ENCODE results near the gene GGCT.
A peak's percentile ranks its signal among the peaks of the same experiment; 100 is the strongest.

The GGCT gene

DNA sequence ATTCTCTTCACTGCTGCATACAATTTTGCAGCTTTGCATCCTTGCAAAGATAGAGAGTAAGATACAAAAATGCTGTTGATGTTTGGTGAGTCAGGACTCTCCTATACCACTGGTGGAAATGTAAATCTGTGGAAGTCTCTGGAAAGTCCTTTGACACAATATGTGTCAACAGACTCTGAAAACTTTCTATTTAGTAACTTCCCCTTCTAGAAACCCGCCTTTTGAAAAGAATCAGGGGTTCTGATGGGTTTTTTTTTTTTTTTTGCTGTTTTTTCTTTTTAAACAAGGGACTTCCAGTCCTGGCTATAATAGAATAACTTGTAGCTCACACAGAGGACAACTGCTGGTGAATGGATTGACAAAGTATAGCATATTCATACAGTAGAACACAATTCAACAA is 42.5 kb downstream of the GGCT start:
- DNase-seq (ENCODE audit: low read depth), result no peak

DNA sequence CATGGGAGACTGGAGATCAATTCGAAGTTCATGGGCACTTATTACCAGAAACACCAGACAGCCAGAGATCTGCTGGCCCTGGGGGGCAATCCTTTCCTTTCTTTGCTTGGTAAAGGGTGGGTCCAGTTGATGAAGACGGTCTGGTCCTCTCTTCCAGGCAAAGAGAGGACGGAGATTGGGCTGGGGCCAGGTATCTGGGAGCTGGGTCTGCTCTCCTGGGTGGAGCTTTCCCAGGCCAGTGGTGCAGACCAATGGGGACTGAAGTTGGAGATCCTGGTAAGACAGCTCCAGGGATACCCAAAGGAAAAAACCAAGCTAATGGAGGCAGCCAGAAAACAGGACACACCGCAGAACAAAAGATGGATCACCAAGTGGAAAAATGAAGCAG is 44.4 kb downstream of the GGCT start:
- no peak for DNase-seq (ENCODE audit: low read depth)

DNA sequence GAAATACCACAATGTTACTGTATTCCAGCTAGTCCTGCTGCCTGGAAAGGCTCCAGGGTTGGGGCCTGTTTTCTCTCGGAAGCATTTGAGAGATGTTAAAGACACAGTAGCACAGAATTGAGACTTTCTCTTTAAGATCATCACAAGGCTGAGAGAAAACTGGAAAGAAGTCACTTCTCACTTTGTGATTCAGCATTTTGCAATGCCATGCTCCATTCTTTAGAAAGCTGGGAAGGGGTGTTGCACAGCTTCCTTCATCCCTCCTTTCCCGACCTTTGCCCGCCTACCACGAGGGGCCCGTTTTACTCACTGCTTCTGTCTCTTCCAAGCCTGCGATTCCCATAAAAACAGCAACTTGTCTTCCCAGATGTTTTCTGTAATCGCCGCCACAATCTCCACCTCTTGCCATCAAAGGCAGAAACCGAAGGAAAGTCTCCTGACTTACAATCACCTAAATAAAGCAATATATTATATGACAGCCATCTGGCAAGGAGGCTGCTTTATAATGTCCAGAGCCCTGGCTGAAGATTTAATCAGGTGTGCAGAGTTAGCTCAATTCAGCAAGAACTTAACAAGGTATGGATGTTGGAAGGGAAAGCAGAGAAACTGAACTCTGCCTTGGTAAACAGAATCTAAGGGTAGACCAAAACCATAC is 44.9 kb downstream of the GGCT start:
- peak; percentile 92 for DNase-seq (ENCODE audit: low read depth)

DNA sequence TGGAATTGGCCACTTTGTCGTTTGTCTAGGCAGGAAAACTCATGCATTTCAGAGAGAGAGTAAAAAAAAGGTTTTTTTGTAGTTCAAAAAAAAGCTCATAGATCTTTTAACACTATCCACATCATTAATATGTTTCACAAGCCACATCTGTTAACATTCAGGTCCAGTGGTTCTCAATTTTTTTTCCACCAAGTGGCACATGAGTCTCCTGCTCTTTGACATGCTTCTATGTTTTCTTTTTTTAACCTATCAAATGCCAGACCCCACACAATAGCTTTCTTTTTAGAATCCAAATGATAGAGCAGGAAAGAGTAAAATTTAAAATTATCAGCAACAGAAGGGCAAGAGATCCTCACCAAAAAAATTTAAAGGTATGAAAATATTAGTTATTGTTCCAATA is 46.3 kb downstream of the GGCT start:
- DNase-seq (ENCODE audit: low read depth), result no peak

GRCh38 chr7:30453921-30454320 is 50.7 kb downstream of the GGCT start:
- DNase-seq (ENCODE audit: low read depth), result no peak

DNA sequence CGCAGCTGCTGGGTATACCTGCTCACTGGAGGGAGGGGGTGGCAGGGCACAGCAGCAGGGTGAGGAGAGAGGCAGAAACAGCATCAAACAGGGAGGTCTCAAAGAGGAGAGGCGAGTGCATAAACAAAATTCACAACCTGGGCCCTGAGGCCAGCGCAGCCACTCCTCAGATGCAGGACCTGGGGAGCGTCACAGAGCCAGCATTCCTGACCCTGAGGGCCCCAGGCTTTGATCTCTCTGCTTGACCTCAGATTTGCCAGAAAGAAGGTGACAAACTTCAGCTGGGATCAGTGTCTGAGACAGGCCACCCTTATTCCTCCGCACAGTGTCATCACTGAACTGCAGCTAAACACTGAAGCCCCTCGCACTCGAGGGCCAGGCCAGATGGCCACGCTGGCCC is 51.6 kb downstream of the GGCT start:
- DNase-seq (ENCODE audit: low read depth), result no peak

DNA sequence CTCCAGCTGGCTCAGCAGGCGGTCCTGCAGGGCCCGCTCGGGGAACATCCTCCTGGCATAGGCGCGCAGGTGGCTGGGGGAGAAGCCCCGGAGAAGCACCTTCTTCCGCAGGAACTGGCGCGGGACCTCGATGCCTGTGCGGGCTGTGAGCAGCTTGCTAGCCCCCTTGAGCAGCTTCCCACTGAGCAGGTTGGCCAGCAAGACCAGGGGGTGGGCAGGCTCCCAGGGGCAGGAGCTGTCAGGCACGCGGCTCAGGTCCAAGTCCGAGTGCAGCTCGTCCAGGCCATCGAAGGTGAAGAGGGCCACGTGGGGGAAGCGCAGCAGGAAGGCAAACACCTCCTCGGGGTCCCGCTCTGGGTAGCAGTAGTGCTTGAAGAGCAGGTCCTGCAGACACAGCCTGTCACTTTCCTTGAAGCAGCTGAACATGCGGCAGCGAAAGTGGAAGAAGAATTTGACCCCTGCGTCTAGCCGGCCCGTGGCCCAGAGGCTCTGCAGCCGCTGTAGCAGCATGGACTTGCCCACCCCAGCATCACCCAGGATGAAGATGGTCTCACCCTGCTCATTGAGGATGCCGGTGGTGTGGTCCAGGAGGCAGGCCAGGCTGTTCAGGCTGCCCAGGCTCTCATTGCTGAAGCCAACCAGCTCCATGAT is 52.2 kb downstream of the GGCT start:
- no peak for DNase-seq (ENCODE audit: low read depth)

GRCh38 chr7:30451539-30452279 is 52.9 kb downstream of the GGCT start:
- DNase-seq (ENCODE audit: low read depth), result no peak

DNA sequence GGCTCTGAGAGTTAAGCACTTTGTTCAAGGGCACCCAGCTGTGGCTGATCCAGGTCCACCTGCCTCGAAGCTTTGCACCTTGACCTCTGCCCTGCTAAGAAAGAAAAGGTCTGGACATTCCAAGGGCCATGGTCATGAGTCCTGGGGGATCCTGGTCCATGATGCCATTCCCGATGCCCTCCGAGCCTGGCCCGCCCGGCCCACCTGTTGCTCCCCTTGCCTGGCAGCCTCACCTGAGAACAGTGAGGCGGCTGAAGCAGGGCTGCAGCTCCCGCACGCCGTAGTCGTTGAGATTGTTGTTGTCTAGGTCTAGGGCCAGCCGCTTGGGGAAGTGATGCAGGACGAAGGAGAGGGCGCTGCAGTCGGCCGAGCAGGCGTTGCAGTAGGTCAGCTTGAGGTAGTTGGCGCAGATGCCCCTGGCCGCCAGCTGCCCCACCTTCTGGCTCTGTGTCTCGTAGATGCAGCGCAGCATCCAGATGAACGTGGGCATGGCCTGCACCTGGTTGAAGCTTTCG is 53.6 kb downstream of the GGCT start:
- DNase-seq (ENCODE audit: low read depth), result no peak

- no peak for DNase-seq (ENCODE audit: low read depth)
Observed at GRCh38 chr7:30450240-30450982, 54.2 kb downstream of the GGCT start.

- no peak for DNase-seq (ENCODE audit: low read depth)
Observed at GRCh38 chr7:30448461-30449189, 56.0 kb downstream of the GGCT start.

- no peak for DNase-seq (ENCODE audit: low read depth)
Observed at GRCh38 chr7:30447466-30447865, 57.2 kb downstream of the GGCT start.

Data from ELR (cell line).